ENCODE results near the gene BANK1.

Gene BANK1

DNA sequence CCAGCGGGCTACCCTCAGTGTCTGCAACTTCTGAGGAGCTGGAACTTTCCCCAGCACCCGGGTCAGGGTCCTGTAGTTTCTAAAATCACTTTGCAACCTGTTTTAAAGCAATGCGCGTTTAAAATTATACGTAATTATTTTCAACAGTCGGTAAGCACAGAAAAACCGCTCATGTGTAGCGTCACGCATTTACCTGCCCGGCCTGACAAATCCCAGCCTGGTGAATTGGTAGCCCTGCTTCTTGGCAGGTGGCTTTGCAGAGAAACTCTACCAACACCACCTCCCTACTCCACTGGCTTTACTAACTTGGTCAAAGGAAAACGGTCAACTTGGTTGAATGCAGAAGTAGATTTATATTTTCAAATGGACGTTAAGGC lies 640 bp downstream of the BANK1 start:
- TF ChIP-seq, protein P1, sequence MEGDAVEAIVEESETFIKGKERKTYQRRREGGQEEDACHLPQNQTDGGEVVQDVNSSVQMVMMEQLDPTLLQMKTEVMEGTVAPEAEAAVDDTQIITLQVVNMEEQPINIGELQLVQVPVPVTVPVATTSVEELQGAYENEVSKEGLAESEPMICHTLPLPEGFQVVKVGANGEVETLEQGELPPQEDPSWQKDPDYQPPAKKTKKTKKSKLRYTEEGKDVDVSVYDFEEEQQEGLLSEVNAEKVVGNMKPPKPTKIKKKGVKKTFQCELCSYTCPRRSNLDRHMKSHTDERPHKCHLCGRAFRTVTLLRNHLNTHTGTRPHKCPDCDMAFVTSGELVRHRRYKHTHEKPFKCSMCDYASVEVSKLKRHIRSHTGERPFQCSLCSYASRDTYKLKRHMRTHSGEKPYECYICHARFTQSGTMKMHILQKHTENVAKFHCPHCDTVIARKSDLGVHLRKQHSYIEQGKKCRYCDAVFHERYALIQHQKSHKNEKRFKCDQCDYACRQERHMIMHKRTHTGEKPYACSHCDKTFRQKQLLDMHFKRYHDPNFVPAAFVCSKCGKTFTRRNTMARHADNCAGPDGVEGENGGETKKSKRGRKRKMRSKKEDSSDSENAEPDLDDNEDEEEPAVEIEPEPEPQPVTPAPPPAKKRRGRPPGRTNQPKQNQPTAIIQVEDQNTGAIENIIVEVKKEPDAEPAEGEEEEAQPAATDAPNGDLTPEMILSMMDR (conservative IDR thresholded peaks at IDR 0.05), result no peak
- H3K27ac ChIP-seq, result peak overlapping the region; percentile 87

DNA sequence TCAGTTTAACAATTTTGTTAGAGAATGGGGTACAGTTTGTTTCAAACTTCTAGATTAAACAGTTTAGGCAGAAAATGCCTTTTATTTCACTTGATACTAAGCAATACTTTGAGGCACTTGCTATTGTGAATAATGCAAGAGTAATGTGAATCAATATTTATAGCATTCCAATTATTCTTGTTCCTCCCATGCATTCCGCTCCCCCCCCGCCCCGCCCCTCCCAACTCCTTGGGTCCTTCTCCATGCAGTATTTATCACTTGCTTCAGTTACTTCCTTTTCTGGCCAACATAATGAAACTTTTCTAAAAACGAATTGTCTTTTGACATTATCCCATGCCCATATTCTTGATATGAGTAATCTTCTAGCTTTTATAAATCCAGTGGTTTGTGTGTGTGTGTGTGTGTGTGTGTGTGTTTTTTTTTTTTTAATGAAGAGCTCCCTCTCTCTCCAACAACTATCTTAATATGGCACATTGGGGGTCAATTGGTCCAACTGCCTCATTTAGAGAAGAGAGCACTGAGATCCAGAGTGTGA lies 1.6 kb downstream of the BANK1 start:
- TF ChIP-seq, protein P1 (conservative IDR thresholded peaks at IDR 0.05), result no peak
- H3K27ac ChIP-seq, result no peak overlapping the region

GRCh38 chr4:101793397-101793796 lies 2.9 kb downstream of the BANK1 start:
- TF ChIP-seq, protein P1 (conservative IDR thresholded peaks at IDR 0.05), result no peak
- H3K27ac ChIP-seq, result no peak overlapping the region

GRCh38 chr4:101794806-101795205 lies 4.3 kb downstream of the BANK1 start:
- no peak overlapping the region for H3K27ac ChIP-seq
- TF ChIP-seq, protein P1 (conservative IDR thresholded peaks at IDR 0.05), result no peak

DNA sequence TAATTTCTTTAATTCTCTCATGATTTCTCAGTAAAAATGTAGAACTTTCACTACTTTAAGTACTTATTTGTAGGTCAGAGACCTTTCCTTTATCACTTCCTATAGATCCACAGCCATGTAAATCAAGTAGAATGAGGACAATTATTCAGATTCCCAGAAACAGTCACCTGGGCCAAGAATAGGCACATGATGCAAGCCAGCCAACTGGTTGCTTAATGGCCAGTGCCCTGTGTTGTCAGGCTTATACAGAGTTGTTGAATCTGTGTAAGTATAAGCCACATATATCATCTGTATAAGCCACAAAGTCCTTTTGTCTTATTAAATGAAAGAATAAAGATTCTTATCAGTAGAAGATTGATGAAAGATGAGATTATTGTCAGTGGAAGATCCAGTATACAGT lies 5.2 kb downstream of the BANK1 start:
- no peak overlapping the region for H3K27ac ChIP-seq
- TF ChIP-seq, protein P1 (conservative IDR thresholded peaks at IDR 0.05), result no peak

- TF ChIP-seq, protein P1 (conservative IDR thresholded peaks at IDR 0.05), result no peak
- no peak overlapping the region for H3K27ac ChIP-seq
Measured at GRCh38 chr4:101801958-101802357, 11.4 kb downstream of the BANK1 start.

GRCh38 chr4:101806914-101807313 lies 16.4 kb downstream of the BANK1 start:
- no peak overlapping the region for H3K27ac ChIP-seq
- TF ChIP-seq, protein P1 (conservative IDR thresholded peaks at IDR 0.05), result no peak
